Measurements from ENCODE around the gene DNAJB9.

The DNAJB9 gene

DNA sequence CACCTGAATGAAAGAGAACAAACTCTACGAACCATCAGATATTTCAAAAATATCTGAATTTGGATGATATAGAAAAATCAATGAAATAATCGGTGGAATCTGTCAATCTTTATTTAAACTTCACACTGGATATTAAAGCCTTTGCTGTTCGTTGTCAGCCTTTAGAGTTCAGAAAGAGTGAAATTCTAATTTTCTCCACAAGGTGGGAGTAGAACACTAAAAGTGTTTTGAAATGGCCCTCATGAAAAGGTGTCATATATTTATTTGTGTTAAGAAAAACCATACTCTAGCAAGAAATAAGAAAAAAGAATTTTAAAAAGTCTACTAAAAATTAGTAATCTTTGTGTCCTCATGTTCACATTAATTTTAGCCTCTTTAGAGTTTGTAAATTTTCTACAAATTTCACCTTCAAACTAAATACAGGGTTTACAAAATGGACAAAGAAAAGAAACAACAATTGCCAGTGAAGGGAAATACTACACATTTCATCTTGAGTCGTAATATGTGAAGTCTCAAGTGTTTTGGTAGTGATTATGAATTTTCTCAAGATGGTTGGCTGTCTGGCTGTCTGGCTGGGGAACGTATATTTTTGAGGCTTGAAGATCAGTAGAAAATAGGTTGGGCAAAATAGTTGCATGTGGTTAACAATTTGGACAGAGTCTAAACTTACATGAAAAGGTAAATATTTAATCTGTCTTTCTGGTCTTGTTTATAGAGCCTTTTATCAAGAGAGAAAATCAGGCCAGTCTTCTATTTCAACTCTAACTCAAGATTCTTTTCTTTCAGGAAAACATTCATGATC lies 43.7 kb downstream of the DNAJB9 start:
- TF ChIP-seq, protein P1, sequence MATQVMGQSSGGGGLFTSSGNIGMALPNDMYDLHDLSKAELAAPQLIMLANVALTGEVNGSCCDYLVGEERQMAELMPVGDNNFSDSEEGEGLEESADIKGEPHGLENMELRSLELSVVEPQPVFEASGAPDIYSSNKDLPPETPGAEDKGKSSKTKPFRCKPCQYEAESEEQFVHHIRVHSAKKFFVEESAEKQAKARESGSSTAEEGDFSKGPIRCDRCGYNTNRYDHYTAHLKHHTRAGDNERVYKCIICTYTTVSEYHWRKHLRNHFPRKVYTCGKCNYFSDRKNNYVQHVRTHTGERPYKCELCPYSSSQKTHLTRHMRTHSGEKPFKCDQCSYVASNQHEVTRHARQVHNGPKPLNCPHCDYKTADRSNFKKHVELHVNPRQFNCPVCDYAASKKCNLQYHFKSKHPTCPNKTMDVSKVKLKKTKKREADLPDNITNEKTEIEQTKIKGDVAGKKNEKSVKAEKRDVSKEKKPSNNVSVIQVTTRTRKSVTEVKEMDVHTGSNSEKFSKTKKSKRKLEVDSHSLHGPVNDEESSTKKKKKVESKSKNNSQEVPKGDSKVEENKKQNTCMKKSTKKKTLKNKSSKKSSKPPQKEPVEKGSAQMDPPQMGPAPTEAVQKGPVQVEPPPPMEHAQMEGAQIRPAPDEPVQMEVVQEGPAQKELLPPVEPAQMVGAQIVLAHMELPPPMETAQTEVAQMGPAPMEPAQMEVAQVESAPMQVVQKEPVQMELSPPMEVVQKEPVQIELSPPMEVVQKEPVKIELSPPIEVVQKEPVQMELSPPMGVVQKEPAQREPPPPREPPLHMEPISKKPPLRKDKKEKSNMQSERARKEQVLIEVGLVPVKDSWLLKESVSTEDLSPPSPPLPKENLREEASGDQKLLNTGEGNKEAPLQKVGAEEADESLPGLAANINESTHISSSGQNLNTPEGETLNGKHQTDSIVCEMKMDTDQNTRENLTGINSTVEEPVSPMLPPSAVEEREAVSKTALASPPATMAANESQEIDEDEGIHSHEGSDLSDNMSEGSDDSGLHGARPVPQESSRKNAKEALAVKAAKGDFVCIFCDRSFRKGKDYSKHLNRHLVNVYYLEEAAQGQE (IDR thresholded peaks at IDR 0.05; ENCODE audit: insufficient replicate concordance, low read depth): no peak
- TF ChIP-seq POLR2AphosphoS5 (IDR thresholded peaks at IDR 0.05; ENCODE audit: low read depth): no peak
- TF ChIP-seq, protein P2, sequence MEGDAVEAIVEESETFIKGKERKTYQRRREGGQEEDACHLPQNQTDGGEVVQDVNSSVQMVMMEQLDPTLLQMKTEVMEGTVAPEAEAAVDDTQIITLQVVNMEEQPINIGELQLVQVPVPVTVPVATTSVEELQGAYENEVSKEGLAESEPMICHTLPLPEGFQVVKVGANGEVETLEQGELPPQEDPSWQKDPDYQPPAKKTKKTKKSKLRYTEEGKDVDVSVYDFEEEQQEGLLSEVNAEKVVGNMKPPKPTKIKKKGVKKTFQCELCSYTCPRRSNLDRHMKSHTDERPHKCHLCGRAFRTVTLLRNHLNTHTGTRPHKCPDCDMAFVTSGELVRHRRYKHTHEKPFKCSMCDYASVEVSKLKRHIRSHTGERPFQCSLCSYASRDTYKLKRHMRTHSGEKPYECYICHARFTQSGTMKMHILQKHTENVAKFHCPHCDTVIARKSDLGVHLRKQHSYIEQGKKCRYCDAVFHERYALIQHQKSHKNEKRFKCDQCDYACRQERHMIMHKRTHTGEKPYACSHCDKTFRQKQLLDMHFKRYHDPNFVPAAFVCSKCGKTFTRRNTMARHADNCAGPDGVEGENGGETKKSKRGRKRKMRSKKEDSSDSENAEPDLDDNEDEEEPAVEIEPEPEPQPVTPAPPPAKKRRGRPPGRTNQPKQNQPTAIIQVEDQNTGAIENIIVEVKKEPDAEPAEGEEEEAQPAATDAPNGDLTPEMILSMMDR (IDR thresholded peaks at IDR 0.05; ENCODE audit: insufficient read depth, low read length): peak; percentile 36
- TF ChIP-seq GABPA (IDR thresholded peaks at IDR 0.05; ENCODE audit: low read depth): no peak
- TF ChIP-seq SPI1 (IDR thresholded peaks at IDR 0.05; ENCODE audit: borderline replicate concordance, low read depth): no peak
- peak in 1 of 2 experiments; percentile 8 for DNase-seq (ENCODE audit: low read depth in 1 of 2, low spot score in 1 of 2)
- Histone ChIP-seq H3K4me3 (replicated peaks; ENCODE audit: insufficient read depth, low read length) (no peak overlapping the region), H3K27ac (replicated peaks) (no peak overlapping the region), H3K27me3 (ENCODE audit: insufficient read depth, poor library complexity, severe bottlenecking) (peaks cover 4% of the 10 kb centered on the region)

DNA sequence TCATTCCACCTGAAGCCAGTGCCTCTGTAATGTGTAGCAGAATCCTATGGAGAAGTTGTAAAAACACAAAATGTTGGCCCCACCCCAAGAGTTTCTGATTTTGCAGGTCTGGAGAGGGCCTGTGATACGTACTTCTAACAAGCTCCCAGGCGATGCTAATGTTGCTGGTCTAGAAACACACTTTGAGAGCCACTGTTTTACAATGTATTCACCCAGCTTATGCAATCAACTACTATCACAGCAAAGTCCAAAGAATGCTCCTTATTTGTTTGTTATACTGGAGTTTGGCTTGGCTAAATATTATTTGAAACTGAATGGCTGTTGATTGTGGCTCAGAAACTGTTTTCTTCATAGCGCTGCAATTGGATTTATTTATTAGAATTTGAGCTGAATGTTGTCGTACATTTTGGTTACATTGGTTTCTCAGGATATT lies 44.3 kb downstream of the DNAJB9 start:
- Histone ChIP-seq H3K27ac (replicated peaks) (no peak overlapping the region), H3K27me3 (ENCODE audit: insufficient read depth, poor library complexity, severe bottlenecking) (peaks cover 4% of the 10 kb centered on the region), H3K4me3 (replicated peaks; ENCODE audit: insufficient read depth, low read length) (no peak overlapping the region)
- TF ChIP-seq POLR2AphosphoS5 (IDR thresholded peaks at IDR 0.05; ENCODE audit: low read depth): no peak
- TF ChIP-seq, protein P2 (IDR thresholded peaks at IDR 0.05; ENCODE audit: insufficient read depth, low read length): no peak
- TF ChIP-seq, protein P1 (IDR thresholded peaks at IDR 0.05; ENCODE audit: insufficient replicate concordance, low read depth): no peak
- TF ChIP-seq SPI1 (IDR thresholded peaks at IDR 0.05; ENCODE audit: borderline replicate concordance, low read depth): no peak
- TF ChIP-seq GABPA (IDR thresholded peaks at IDR 0.05; ENCODE audit: low read depth): no peak
- DNase-seq (ENCODE audit: low read depth in 1 of 2, low spot score in 1 of 2): no peak

DNA sequence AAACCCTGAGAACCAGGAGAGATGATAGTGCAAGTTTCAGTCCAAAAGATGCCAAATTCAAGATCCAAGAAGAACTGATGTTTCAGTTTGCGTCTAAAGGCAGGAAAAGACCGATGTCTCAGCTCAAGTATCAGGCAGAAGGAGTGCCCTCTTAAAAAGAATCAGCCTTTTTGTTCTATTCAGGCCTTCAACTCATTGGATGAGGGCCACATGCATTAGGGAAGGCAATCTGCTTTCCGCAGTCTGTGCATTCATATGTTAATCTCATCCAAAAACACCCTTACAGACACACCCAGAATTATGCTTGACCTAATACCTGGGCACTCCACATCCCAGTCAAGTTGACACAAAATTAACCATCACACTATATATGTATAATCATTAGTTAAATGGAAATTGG lies 45.2 kb downstream of the DNAJB9 start:
- Histone ChIP-seq H3K27me3 (ENCODE audit: insufficient read depth, poor library complexity, severe bottlenecking) (peaks cover 7% of the 10 kb centered on the region), H3K27ac (replicated peaks) (no peak overlapping the region), H3K4me3 (replicated peaks; ENCODE audit: insufficient read depth, low read length) (no peak overlapping the region)
- TF ChIP-seq, protein P2 (IDR thresholded peaks at IDR 0.05; ENCODE audit: insufficient read depth, low read length): no peak
- TF ChIP-seq POLR2AphosphoS5 (IDR thresholded peaks at IDR 0.05; ENCODE audit: low read depth) (no peak), GABPA (IDR thresholded peaks at IDR 0.05; ENCODE audit: low read depth) (no peak), SPI1 (IDR thresholded peaks at IDR 0.05; ENCODE audit: borderline replicate concordance, low read depth) (no peak)
- TF ChIP-seq, protein P1 (IDR thresholded peaks at IDR 0.05; ENCODE audit: insufficient replicate concordance, low read depth): no peak
- DNase-seq (ENCODE audit: low read depth in 1 of 2, low spot score in 1 of 2): no peak

Data from HL-60 (cell line).